ENCODE measurements around the gene P3H1. TPM values are rescaled to one million over a fixed set of nuclear protein-coding genes. Genes with fewer than 3 reads are reported as not detected.
A peak's percentile ranks its signal among the peaks of the same experiment; 100 is the strongest.

Gene P3H1
- total and polyA plus RNA-seq, 2 donors (not counting 1 experiment from before 2014, with no cell fraction given), result 42.2 to 51.3 TPM

- ATAC-seq (ENCODE audit: low read depth) (peak; percentile 60), DNase-seq (peak; percentile 45)
- CTCF ChIA-PET, result interaction anchor here (0.8 to 4.6 kb wide), 14 partner anchors 9 to 307 kb away, joined by 3 to 93 read pairs (median 4); partner anchors contain the start of genes C1orf50 and ZNF691
- Mint-ChIP-seq H3K9me3 (ENCODE audit: insufficient read depth) (no peaks in the 10 kb centered on the region), H3K4me1 (peaks cover 5% of the 10 kb centered on the region), H3K27ac (no peak overlapping the region), H3K27me3 (no peaks in the 10 kb centered on the region), H3K4me3 (no peak overlapping the region)
- TF ChIP-seq CTCF (IDR thresholded peaks at IDR 0.05) (peak; percentile 70), EZH2 (IDR thresholded peaks at IDR 0.05; ENCODE audit: borderline replicate concordance, insufficient read depth, low read depth, low read length, poor library complexity, severe bottlenecking) (no peak)
- Histone ChIP-seq H3K4me2 (replicated peaks; ENCODE audit: low read depth, low read length, poor library complexity, severe bottlenecking) (no peak overlapping the region), H3K27ac (ENCODE audit: low read length in 2 of 2) (no peak overlapping the region), H3K9ac (ENCODE audit: low read length) (no peak overlapping the region), H3K79me2 (ENCODE audit: control insufficient read depth, insufficient read depth, low read length) (no peaks in the 10 kb centered on the region), H3K27me3 (replicated peaks in 1 of 4; ENCODE audit: control extremely low read depth in 1 of 4, control insufficient read depth in 3 of 4, insufficient read depth in 4 of 4, low read length in 3 of 4) (no peaks in the 10 kb centered on the region), H2AFZ (ENCODE audit: insufficient read depth, low read depth, low read length, poor library complexity, severe bottlenecking) (no peak overlapping the region), H3K4me1 (ENCODE audit: control insufficient read depth in 2 of 2, insufficient read depth in 2 of 2, low read length in 2 of 2) (no peaks in the 10 kb centered on the region), H3K4me3 (ENCODE audit: control extremely low read depth in 1 of 5, extremely low read depth in 1 of 5, insufficient read depth in 1 of 5, low read depth in 2 of 5, low read length in 4 of 5) (no peak overlapping the region), H4K20me1 (ENCODE audit: control insufficient read depth, insufficient read depth, low read length, poor library complexity, severe bottlenecking) (peaks cover 13% of the 10 kb centered on the region), H3K36me3 (replicated peaks in 1 of 2; ENCODE audit: control extremely low read depth in 1 of 2, control insufficient read depth in 1 of 2, extremely low read depth in 1 of 2, insufficient read depth in 2 of 2, low read length in 1 of 2) (peaks cover 20 to 57% of the 10 kb centered on the region in 2 experiments), H3K9me3 (ENCODE audit: control extremely low read depth in 1 of 3, control insufficient read depth in 2 of 3, insufficient read depth in 1 of 3, low read length in 2 of 3) (no peaks in the 10 kb centered on the region)
- POLR2A ChIA-PET, result interaction anchor here (1.0 kb wide), 1 partner anchor 11 kb away, joined by 5 read pairs; the partner anchor contains the start of genes C1orf50 and P3H1
- intact Hi-C loops (cut with micrococcal nuclease), result loop anchor here (1.0 to 2.0 kb wide), 2 partner anchors 135 to 295 kb away; no protein-coding TSS in a partner anchor
These were observed 11.0 kb upstream of the P3H1 start for GRCh38 chr1:42777852-42778251.

- Mint-ChIP-seq H3K27ac (no peak overlapping the region), H3K4me1 (peaks cover 5% of the 10 kb centered on the region), H3K27me3 (no peaks in the 10 kb centered on the region), H3K4me3 (no peak overlapping the region), H3K9me3 (ENCODE audit: insufficient read depth) (no peaks in the 10 kb centered on the region)
- peaks cover 19 to 57% of the 10 kb centered on the region in 2 experiments for H3K36me3 ChIP-seq (replicated peaks in 1 of 2; ENCODE audit: control extremely low read depth in 1 of 2, control insufficient read depth in 1 of 2, extremely low read depth in 1 of 2, insufficient read depth in 2 of 2, low read length in 1 of 2)
- ChIA-PET POLR2A (no interaction called here), CTCF (interaction anchor here (0.8 to 4.6 kb wide), 5 partner anchors 137 to 296 kb away, joined by 4 to 93 read pairs (median 14); no protein-coding TSS in a partner anchor)
- WGBS (ENCODE audit: insufficient coverage), result 100% methylated on average over 5 of the region's 6 CpGs
- peaks cover 19% of the 10 kb centered on the region for H4K20me1 ChIP-seq (ENCODE audit: control insufficient read depth, insufficient read depth, low read length, poor library complexity, severe bottlenecking)
- H3K9me3 ChIP-seq (ENCODE audit: control extremely low read depth in 1 of 3, control insufficient read depth in 2 of 3, insufficient read depth in 1 of 3, low read length in 2 of 3), result no peaks in the 10 kb centered on the region
- H3K4me1 ChIP-seq (ENCODE audit: control insufficient read depth in 2 of 2, insufficient read depth in 2 of 2, low read length in 2 of 2), result no peaks in the 10 kb centered on the region
- intact Hi-C loops (cut with micrococcal nuclease), result no loop called here
- no peak overlapping the region for H3K4me2 ChIP-seq (replicated peaks; ENCODE audit: low read depth, low read length, poor library complexity, severe bottlenecking)
- H3K9ac ChIP-seq (ENCODE audit: low read length), result no peak overlapping the region
- no peak overlapping the region for H3K27ac ChIP-seq (ENCODE audit: low read length in 2 of 2)
- no peak for ATAC-seq (ENCODE audit: low read depth)
- DNase-seq, result no peak
- no peak overlapping the region for H2AFZ ChIP-seq (ENCODE audit: insufficient read depth, low read depth, low read length, poor library complexity, severe bottlenecking)
- peaks cover 6% of the 10 kb centered on the region for H3K79me2 ChIP-seq (ENCODE audit: control insufficient read depth, insufficient read depth, low read length)
- no peaks in the 10 kb centered on the region for H3K27me3 ChIP-seq (replicated peaks in 1 of 4; ENCODE audit: control extremely low read depth in 1 of 4, control insufficient read depth in 3 of 4, insufficient read depth in 4 of 4, low read length in 3 of 4)
- no peak for TF ChIP-seq CTCF (IDR thresholded peaks at IDR 0.05)
- TF ChIP-seq EZH2 (IDR thresholded peaks at IDR 0.05; ENCODE audit: borderline replicate concordance, insufficient read depth, low read depth, low read length, poor library complexity, severe bottlenecking), result no peak
- H3K4me3 ChIP-seq (ENCODE audit: control extremely low read depth in 1 of 5, extremely low read depth in 1 of 5, insufficient read depth in 1 of 5, low read depth in 2 of 5, low read length in 4 of 5), result no peak overlapping the region
These were observed 9.7 kb upstream of the P3H1 start for GRCh38 chr1:42776502-42776901.

Measured in B cell (primary cell).